ENCODE measurements around the gene KRT35. TPM values are rescaled to one million over a fixed set of nuclear protein-coding genes. Genes with fewer than 3 reads are reported as not detected.

The KRT35 gene
- total RNA-seq, 4 donors from 2014 or later = not detected

DNA sequence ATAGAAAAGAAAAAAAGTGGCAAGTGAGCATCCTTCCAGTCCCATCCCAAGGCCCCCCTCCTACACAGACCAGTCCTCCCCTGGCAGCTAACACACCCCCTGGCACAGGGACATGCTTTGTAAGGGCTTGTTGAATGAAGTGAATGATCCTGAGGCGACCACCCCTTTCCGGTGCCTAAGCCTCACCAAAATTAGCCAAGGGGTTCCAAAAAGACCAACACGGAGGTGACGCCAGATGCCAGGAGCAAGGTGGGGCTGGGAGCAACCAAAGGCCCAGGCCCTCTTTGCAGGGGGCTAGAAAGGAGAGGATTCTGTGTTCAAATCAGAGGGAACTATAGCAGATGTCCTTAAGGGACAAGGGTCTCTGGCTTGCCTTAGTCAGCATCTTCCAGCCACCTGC is 5.5 kb downstream of the KRT35 start:
- 96 to 100% methylated on average over 2 to 4 of the region's 4 CpGs for WGBS, 2 donors
- Histone ChIP-seq H3K4me1 (no peaks in the 10 kb centered on the region), H3K4me3 (no peak overlapping the region), H3K36me3 (no peaks in the 10 kb centered on the region), H3K27ac (no peak overlapping the region), H3K9me3 (peaks cover 0 to 4% (median 0%) of the 10 kb centered on the region in 4 donors), H3K27me3 (no peaks in the 10 kb centered on the region)
- no peak for DNase-seq (ENCODE audit: low spot score in 2 of 2)
- TF ChIP-seq POLR2A (IDR thresholded peaks at IDR 0.05) (no peak), EP300 (IDR thresholded peaks at IDR 0.05) (no peak)
- TF ChIP-seq, protein P1, sequence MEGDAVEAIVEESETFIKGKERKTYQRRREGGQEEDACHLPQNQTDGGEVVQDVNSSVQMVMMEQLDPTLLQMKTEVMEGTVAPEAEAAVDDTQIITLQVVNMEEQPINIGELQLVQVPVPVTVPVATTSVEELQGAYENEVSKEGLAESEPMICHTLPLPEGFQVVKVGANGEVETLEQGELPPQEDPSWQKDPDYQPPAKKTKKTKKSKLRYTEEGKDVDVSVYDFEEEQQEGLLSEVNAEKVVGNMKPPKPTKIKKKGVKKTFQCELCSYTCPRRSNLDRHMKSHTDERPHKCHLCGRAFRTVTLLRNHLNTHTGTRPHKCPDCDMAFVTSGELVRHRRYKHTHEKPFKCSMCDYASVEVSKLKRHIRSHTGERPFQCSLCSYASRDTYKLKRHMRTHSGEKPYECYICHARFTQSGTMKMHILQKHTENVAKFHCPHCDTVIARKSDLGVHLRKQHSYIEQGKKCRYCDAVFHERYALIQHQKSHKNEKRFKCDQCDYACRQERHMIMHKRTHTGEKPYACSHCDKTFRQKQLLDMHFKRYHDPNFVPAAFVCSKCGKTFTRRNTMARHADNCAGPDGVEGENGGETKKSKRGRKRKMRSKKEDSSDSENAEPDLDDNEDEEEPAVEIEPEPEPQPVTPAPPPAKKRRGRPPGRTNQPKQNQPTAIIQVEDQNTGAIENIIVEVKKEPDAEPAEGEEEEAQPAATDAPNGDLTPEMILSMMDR (IDR thresholded peaks at IDR 0.05) = no peak

DNA sequence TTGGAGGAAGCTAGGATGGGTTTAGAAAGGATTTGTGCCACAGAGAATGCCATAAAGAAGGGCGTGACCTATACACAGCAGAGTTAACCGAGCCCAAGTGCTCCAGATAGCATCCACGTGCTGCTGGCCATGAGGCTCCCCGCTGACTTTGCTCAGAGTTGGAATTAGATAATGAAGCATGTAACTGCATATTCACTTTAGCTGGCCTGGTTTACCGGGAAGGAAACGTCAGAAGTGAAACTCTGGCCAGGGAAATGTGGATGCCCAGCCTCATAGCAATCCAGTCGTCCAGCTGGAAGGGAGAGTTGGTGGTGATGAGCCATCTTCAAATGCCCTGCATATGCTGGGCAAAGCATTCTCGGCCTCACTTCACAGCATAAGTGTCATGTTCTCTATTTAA is 6.1 kb downstream of the KRT35 start:
- no peak overlapping the region for H3K27ac ChIP-seq
- H3K27me3 ChIP-seq = no peaks in the 10 kb centered on the region
- TF ChIP-seq, protein P1 (IDR thresholded peaks at IDR 0.05) = no peak
- WGBS, 2 donors = 52 to 66% methylated on average over 8 of the region's 8 CpGs
- H3K4me3 ChIP-seq = no peak overlapping the region
- no peaks in the 10 kb centered on the region for H3K4me1 ChIP-seq
- no peaks in the 10 kb centered on the region for H3K36me3 ChIP-seq
- no peak for DNase-seq (ENCODE audit: low spot score in 2 of 2)
- H3K9me3 ChIP-seq = peaks cover 0 to 4% (median 0%) of the 10 kb centered on the region in 4 donors

DNA sequence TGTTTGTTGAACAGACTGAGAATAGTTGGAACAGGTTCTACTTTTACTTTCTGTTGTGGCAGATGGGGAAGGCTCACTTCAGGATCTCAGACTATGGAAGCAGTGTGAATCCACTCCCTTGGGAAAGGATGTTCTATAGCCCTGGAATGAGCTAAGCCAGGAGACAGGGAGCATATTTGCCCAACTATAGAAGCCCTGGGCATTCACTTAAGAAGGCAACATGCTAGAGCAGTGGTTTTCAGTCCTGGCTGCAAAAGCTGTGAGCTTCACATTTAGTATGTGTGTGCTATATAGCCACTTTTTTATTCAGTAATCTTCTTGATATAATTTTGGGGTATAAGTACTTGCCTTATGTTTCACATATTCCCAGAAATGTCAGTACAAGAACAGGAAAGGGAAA is 12.6 kb downstream of the KRT35 start:
- TF ChIP-seq EP300 (IDR thresholded peaks at IDR 0.05) = no peak
- TF ChIP-seq, protein P1 (IDR thresholded peaks at IDR 0.05) = no peak
- no peak for TF ChIP-seq POLR2A (IDR thresholded peaks at IDR 0.05)
- Histone ChIP-seq H3K27me3 (no peaks in the 10 kb centered on the region), H3K4me1 (no peaks in the 10 kb centered on the region), H3K27ac (no peak overlapping the region), H3K36me3 (no peaks in the 10 kb centered on the region), H3K9me3 (peaks cover 0 to 13% (median 0%) of the 10 kb centered on the region in 4 donors), H3K4me3 (no peak overlapping the region)
- no peak for DNase-seq (ENCODE audit: low spot score in 2 of 2)

DNA sequence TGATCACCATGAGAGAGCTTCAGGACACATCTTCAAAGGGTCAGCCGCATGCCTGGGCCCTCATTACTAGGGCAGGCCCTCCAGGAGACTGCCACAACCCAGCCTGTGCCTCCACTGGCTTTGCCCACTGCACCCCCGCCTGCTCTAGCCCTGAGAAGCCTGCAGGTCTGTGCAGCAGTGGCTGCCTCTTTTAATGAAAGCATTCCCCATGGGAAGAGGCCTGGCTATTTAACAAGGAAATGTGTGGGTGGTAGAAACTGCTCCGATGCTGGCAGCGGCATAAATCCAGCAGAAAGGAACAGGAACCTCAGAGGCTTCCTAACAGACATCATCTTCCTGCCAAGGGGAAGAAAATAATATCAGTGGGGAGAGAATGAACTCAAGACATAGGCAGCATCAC is 13.4 kb downstream of the KRT35 start:
- H3K9me3 ChIP-seq = peaks cover 0 to 13% (median 0%) of the 10 kb centered on the region in 4 donors
- no peak overlapping the region for H3K4me3 ChIP-seq
- H3K4me1 ChIP-seq = no peaks in the 10 kb centered on the region
- no peak for DNase-seq (ENCODE audit: low spot score in 2 of 2)
- TF ChIP-seq EP300 (IDR thresholded peaks at IDR 0.05) = no peak
- TF ChIP-seq, protein P1 (IDR thresholded peaks at IDR 0.05) = no peak
- TF ChIP-seq POLR2A (IDR thresholded peaks at IDR 0.05) = no peak
- 33 to 46% methylated on average over 4 of the region's 4 CpGs for WGBS, 2 donors
- no peaks in the 10 kb centered on the region for H3K27me3 ChIP-seq
- no peak overlapping the region for H3K27ac ChIP-seq
- H3K36me3 ChIP-seq = no peaks in the 10 kb centered on the region

DNA sequence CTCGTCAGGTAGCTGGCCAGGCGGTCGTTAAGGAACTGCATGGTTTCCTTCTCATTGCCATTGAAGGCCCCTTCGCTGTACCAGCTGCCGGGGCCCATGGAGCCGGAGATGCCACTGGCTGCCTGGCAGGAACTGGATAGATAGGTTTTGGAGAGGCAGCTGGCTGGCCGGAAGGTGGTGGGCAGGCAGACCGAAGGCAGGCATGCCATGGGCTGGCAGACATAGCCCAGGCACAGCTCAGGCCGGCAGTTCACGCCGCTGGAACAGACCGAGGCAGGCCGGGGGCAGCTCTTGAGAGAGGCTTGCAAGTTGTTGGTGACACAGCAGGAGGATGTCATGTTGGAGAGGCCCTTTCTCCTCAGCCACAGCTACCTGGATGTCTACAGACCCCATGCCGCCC is 14.0 kb downstream of the KRT35 start, which contains the start of gene KRT32:
TSS of gene KRT32 (minus strand) at position 399 of the 400 bp plus-strand sequence. CDS start at position 338, 61 bp downstream.
- 86 to 94% methylated on average over 5 to 14 of the region's 14 CpGs for WGBS, 2 donors
- Histone ChIP-seq H3K4me1 (no peaks in the 10 kb centered on the region), H3K27ac (no peak within 1 kb of the TSS), H3K27me3 (no peaks in the 10 kb centered on the region), H3K36me3 (no peaks in the 10 kb centered on the region), H3K4me3 (no peak within 1 kb of the TSS), H3K9me3 (peaks cover 0 to 13% (median 0%) of the 10 kb centered on the region in 4 donors)
- DNase-seq (ENCODE audit: low spot score in 2 of 2) = no peak
- TF ChIP-seq POLR2A (IDR thresholded peaks at IDR 0.05) (no peak), EP300 (IDR thresholded peaks at IDR 0.05) (no peak)
- TF ChIP-seq, protein P1 (IDR thresholded peaks at IDR 0.05) = no peak
